OCI-LY1 (cell line): ENCODE results near the gene DHRSX.

Experiments used
- H2AFZ ChIP-seq: fragments of 200-600 bp; sonication (generic), shearing (Covaris generic); 2 replicates; pipeline ENCODE4 v1.6.0; 2014; ENCODE audit warnings: antibody characterized with exemption, mild to moderate bottlenecking, low read length
- H3F3A ChIP-seq: fragments of 200-600 bp; sonication (generic), shearing (Covaris generic); 2 replicates; pipeline ENCODE4 v1.6.0; 2014; ENCODE audit warnings: mild to moderate bottlenecking, antibody characterized with exemption, low read length, moderate library complexity; ENCODE audit not compliant: insufficient read depth
- H3K27ac ChIP-seq: fragments of 200-600 bp; sonication (generic); 2 replicates; pipeline ENCODE4 v1.5.1; 2014; ENCODE audit warnings: low read length, mixed run types, mild to moderate bottlenecking, low read depth; ENCODE audit not compliant: poor library complexity, severe bottlenecking
- H3K27me3 ChIP-seq: fragments of 200-600 bp; sonication (generic); 2 replicates; pipeline ENCODE4 v1.6.0; 2014; ENCODE audit warnings: antibody characterized with exemption, mild to moderate bottlenecking, low read length, moderate library complexity; ENCODE audit not compliant: insufficient read depth
- H3K36me3 ChIP-seq: fragments of 200-600 bp; sonication (generic); 2 replicates; pipeline ENCODE4 v1.6.1; 2014; ENCODE audit warnings: mild to moderate bottlenecking, antibody characterized with exemption, low read length, moderate library complexity, mixed read lengths; ENCODE audit not compliant: insufficient read depth
- H3K4me1 ChIP-seq: fragments of 200-600 bp; sonication (generic); 2 replicates; pipeline ENCODE4 v1.5.1; 2014; ENCODE audit warnings: mild to moderate bottlenecking, low read length, moderate library complexity; ENCODE audit not compliant: insufficient read depth, severe bottlenecking
- H3K4me2 ChIP-seq: fragments of 200-600 bp; sonication (generic), shearing (Covaris generic); 2 replicates; pipeline ENCODE4 v1.6.1; 2014; ENCODE audit warnings: low read length
- H3K4me3 ChIP-seq: fragments of 200-600 bp; sonication (generic); 2 replicates; pipeline ENCODE4 v1.5.1; 2014; ENCODE audit warnings: low read length, low read depth, mild to moderate bottlenecking, mixed read lengths; ENCODE audit not compliant: poor library complexity, severe bottlenecking
- H3K79me2 ChIP-seq: fragments of 200-600 bp; shearing (Covaris generic); 2 replicates; pipeline ENCODE4 v1.6.1; 2016; ENCODE audit warnings: mixed run types, low read length, mixed read lengths; ENCODE audit not compliant: insufficient read depth
- H3K9ac ChIP-seq: fragments of 200-600 bp; sonication (generic), shearing (Covaris generic); 2 replicates; pipeline ENCODE4 v1.6.1; 2014; ENCODE audit warnings: mild to moderate bottlenecking, low read length, mixed read lengths
- H3K9me2 ChIP-seq: fragments of 200-600 bp; sonication (generic), shearing (Covaris generic); 2 replicates; pipeline ENCODE4 v1.6.1; 2014; ENCODE audit warnings: low read depth, mild to moderate bottlenecking, low read length, mixed read lengths
- H3K9me3 ChIP-seq: fragments of 200-600 bp; shearing (Covaris generic); 2 replicates; pipeline ENCODE4 v1.6.1; 2014; ENCODE audit warnings: low read length, mixed read lengths
- H4K20me1 ChIP-seq: fragments of 200-600 bp; sonication (generic), shearing (Covaris generic); 2 replicates; pipeline ENCODE4 v1.6.0; 2016; ENCODE audit warnings: mild to moderate bottlenecking, low read length; ENCODE audit not compliant: insufficient read depth
- EZH2 ChIP-seq: fragments of 200-600 bp; sonication (generic), shearing (Covaris generic); IDR thresholded peaks from 2 replicates; pipeline ENCODE4 v1.8.0; 2017; ENCODE audit warnings: borderline replicate concordance, mixed run types, mild to moderate bottlenecking, antibody characterized with exemption, low read length, moderate library complexity, mixed read lengths
- TF ChIP-seq, protein P1 (sequence below): fragments of 200-600 bp; sonication (generic), shearing (Covaris generic); IDR thresholded peaks from 2 replicates; pipeline ENCODE4 v1.5.1; 2017; ENCODE audit warnings: mild to moderate bottlenecking, antibody characterized with exemption, low read length, moderate library complexity, mixed read lengths

DHRSX gene

DNA sequence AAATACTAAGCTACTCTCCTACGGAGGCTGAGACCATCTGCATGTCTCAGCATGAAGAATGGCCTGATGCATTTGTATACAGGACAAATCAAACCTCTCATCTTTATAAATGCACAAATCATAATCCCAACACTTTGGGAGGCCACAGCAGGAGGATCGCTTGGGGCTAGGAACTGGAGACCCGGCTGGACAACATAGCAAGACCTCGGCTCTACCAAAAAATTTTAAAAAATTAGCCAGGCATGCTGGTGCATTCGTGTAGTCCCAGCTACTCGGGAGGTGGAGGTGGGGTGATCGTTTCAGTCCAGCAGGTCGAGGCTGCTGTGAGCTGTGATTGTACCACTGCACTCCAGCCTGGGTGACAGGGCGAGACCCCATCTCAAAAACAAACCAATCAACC, 262.8 kb downstream of the DHRSX start:
- H3K27ac ChIP-seq = no peak overlapping the region
- no peaks in the 10 kb centered on the region for H3K9me3 ChIP-seq
- H3F3A ChIP-seq = no peaks in the 10 kb centered on the region
- TF ChIP-seq, protein P1, sequence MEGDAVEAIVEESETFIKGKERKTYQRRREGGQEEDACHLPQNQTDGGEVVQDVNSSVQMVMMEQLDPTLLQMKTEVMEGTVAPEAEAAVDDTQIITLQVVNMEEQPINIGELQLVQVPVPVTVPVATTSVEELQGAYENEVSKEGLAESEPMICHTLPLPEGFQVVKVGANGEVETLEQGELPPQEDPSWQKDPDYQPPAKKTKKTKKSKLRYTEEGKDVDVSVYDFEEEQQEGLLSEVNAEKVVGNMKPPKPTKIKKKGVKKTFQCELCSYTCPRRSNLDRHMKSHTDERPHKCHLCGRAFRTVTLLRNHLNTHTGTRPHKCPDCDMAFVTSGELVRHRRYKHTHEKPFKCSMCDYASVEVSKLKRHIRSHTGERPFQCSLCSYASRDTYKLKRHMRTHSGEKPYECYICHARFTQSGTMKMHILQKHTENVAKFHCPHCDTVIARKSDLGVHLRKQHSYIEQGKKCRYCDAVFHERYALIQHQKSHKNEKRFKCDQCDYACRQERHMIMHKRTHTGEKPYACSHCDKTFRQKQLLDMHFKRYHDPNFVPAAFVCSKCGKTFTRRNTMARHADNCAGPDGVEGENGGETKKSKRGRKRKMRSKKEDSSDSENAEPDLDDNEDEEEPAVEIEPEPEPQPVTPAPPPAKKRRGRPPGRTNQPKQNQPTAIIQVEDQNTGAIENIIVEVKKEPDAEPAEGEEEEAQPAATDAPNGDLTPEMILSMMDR = no peak
- TF ChIP-seq EZH2 = no peak
- H3K36me3 ChIP-seq = peaks cover 12% of the 10 kb centered on the region; the same call in 1 of the 2 replicates
- H3K9ac ChIP-seq = no peak overlapping the region
- H3K4me1 ChIP-seq = no peaks in the 10 kb centered on the region
- H3K79me2 ChIP-seq = no peaks in the 10 kb centered on the region
- H3K4me2 ChIP-seq = no peak overlapping the region
- no peaks in the 10 kb centered on the region for H4K20me1 ChIP-seq
- no peaks in the 10 kb centered on the region for H3K9me2 ChIP-seq
- no peak overlapping the region for H2AFZ ChIP-seq
- H3K27me3 ChIP-seq = no peaks in the 10 kb centered on the region
- no peak overlapping the region for H3K4me3 ChIP-seq

DNA sequence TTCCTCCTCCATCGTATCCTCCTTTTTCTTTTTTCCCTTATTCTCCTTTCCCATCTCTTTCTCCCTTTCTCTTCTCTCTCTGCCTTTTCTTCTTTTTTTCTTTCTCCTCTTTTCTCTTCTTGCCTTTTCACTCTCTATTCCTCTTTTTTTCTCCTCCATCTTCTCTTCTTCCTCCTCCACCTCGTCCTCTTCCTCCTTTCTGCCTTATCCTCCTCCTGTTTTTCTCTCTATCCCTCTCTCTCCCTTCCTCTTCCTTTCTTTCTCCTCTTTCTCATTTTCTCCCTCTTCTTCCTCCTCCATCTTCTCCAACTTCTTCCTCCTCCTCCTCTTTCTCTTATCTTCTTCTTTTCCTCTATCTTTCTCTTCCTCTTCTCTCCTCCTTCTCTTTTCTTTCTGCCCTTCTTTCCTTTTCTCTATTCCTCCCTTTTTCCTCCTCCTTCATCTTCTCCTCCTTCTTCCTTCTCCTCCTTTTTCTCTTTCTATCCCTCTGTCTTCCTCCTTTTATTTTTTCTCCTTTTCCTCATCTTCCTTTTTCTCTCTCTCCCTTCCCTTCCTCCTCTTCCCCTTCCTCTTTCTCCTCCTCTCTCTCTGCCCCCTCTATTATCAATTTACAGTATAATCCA, 269.1 kb downstream of the DHRSX start:
- H3K36me3 ChIP-seq = peaks cover 10% of the 10 kb centered on the region
- H3K27ac ChIP-seq = no peak overlapping the region
- no peak overlapping the region for H3K4me2 ChIP-seq
- no peaks in the 10 kb centered on the region for H3K4me1 ChIP-seq
- no peaks in the 10 kb centered on the region for H4K20me1 ChIP-seq
- no peak overlapping the region for H3K4me3 ChIP-seq
- no peaks in the 10 kb centered on the region for H3K27me3 ChIP-seq
- no peaks in the 10 kb centered on the region for H3K79me2 ChIP-seq
- no peak overlapping the region for H3K9ac ChIP-seq
- no peaks in the 10 kb centered on the region for H3F3A ChIP-seq
- no peaks in the 10 kb centered on the region for H3K9me2 ChIP-seq
- no peaks in the 10 kb centered on the region for H3K9me3 ChIP-seq
- no peak overlapping the region for H2AFZ ChIP-seq
- no peak for TF ChIP-seq EZH2
- TF ChIP-seq, protein P1 = no peak

DNA sequence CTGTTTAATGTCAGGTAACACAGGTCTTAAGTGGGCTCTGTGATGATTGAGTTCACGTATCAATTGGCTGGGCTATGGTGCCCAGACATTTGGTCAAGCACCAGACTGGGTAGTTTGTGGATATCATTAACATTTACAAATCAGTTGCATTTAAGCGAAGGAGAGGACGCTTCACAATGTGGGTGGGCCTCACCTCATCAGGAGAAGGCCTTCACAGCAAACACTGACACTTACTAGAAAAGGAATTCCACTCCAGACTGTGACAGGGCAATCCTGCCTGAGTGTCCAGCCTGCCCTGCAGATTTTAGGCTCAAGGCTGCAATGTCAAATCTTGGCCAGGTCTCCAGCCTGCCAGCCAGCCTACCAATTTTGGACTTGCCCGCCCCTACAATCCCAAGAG, 270.3 kb downstream of the DHRSX start:
- H3K9me3 ChIP-seq = no peaks in the 10 kb centered on the region
- no peak for TF ChIP-seq EZH2
- TF ChIP-seq, protein P1 = no peak
- no peak overlapping the region for H2AFZ ChIP-seq
- H3K36me3 ChIP-seq = peaks cover 10% of the 10 kb centered on the region
- no peaks in the 10 kb centered on the region for H3F3A ChIP-seq
- no peak overlapping the region for H3K4me3 ChIP-seq
- no peak overlapping the region for H3K9ac ChIP-seq
- H3K4me2 ChIP-seq = no peak overlapping the region
- H3K4me1 ChIP-seq = no peaks in the 10 kb centered on the region
- no peaks in the 10 kb centered on the region for H4K20me1 ChIP-seq
- H3K27me3 ChIP-seq = no peaks in the 10 kb centered on the region
- H3K9me2 ChIP-seq = no peaks in the 10 kb centered on the region
- H3K79me2 ChIP-seq = no peaks in the 10 kb centered on the region
- H3K27ac ChIP-seq = no peak overlapping the region
